ELR (cell line): Measurements from ENCODE around the gene BSX.

ENCODE experiments used
- DNase-seq: peaks from one replicate; pipeline ENCODE4 v3.0.0-alpha.2; 2015; ENCODE audit warnings: low read depth

BSX gene

DNA sequence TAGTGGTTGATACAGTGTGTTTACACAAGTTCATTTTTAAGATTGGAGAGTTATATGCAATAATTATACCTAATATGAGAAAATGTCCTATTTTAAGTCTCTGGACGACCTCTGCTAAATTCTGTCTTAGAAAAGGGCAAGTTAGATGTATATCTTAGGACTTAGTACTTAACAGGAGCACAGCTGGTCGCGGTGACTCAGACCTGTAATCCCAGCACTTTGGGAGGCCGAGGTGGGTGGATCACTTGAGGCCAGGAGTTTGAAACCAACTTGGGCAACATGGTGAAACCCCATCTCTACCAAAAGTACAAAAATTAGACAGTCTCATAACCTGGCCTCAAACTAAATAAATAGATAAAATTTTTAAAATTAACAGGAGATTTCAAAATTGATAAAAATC is 27.2 kb downstream of the BSX start:
- no peak for DNase-seq

DNA sequence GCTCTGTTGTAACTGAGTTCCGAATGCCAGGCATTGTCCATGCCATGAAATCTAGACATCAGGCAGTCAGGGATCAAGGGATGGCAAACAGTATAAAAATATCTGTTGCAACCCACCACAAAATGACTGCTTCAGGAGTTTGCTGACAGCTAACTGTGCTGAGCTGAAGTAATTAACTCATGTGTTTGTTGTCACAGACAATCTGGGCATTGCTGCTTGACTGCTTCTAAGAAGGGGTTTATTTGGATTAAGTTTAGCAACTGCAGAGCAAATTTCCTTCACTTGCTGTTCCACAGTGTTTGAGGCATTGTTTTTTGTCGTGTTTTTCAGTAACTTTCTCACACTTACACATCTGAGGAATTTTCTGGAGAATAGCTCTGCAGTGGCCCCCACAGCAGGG is 30.4 kb downstream of the BSX start:
- DNase-seq = no peak

DNA sequence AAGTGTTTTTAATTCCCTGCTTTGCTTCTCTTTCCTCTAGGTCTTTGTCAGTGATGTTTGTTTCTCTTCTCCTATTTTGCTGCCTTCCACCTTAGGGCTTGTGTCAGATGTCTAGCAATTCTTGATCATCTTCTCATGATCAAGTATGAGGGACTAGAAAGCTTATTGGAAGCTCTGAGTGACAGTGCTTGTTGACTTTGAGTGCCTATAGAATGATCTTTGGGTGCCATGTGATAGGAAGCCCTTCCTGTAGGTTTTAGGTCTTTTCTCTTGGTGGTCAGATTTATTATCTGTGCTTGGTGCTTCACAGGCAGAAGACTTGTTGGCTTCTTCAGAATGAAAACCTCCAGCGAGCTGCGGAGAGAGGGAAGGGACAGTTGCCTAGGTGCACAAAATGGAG is 43.1 kb downstream of the BSX start:
- DNase-seq = no peak

DNA sequence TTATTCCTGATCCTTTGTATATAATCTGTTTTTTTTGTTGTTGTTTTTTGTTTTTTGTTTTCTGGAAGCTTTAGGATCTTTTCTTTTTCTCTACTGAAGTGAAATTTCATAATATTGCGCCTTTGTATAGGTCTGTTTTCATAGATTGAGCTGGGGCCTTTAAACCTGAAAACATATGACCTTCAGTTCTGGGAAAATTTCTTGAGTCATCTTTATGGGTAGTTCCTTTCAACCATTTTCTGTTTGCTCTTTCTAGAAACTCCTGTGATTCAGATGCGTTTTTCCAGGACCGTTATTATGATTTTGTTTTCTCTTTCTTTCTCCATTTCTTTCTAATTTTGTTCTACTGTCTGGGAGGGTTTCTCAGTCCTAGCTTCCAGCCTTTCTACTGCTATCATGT is 43.7 kb downstream of the BSX start:
- no peak for DNase-seq

DNA sequence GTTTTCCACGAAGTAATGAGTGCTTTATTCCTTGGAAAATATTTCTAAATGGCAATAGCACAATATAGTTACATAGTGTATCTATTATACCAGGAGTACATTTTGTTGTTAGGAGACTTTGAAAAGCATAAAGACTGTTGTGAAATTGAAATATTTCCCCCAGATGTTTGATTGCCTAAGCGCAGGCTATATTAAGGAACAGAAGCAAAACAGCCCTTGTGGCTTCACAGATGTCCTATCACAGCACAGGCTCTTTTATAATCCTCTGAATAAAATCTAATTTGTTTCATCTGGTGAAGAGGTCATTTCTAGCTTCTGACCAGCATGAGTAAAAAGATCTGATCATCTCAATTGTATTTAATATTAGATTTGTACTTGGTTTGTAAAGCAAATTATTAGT is 48.2 kb downstream of the BSX start:
- no peak for DNase-seq

DNA sequence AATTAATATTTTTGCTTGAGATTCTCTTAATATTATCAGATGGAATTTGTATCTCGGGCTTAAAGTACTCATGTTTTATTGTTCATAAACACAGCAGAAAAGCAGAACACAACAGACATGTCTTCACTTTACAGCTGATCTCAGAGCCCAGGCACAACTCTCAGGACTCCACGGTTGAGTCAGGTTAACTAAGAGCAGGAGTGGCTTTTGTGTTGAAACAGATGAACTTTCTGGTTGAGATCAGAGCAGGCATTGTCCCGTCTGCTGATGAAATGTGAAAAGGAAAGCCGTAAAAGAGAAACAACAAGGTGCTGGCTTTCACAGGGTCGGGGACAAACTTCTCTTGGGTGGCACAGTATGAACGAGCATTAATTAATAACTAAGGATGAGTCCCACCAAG is 50.1 kb downstream of the BSX start:
- no peak for DNase-seq
